Endothelial cell of umbilical vein (primary cell): ENCODE results near the gene PLXNA4. TPM values are rescaled to one million over a fixed set of nuclear protein-coding genes. Genes with fewer than 3 reads are reported as not detected.

Source experiments
- BruUV-seq: library from RNA; stranded (reverse); fragments of 400-500 nt; replicated peaks from 2 replicates; lab custom pipeline; 2021; lab: Mats Ljungman, UMichigan
- CTCF ChIA-PET: fragments of 300-600, 350-600 bp; sonication (Branson Sonifier 250); formaldehyde crosslinking; loops from one replicate; lab custom pipeline; 2021; ENCODE audit warnings: antibody characterized with exemption, inconsistent platforms; lab: Charles Lee
- POLR2A ChIA-PET: fragments of 300-600, 350-600 bp; sonication (Branson Sonifier 250); formaldehyde crosslinking; loops from one replicate; lab custom pipeline; 2021; ENCODE audit warnings: antibody characterized with exemption, inconsistent platforms; lab: Charles Lee
- DNase-seq: peaks from one replicate; pipeline ENCODE4 v3.0.0-alpha.2; 2011; ENCODE audit warnings: low read depth, low spot score
- FAIRE-seq: peaks from 2 replicates; lab custom pipeline; 2011; peaks lifted over from hg19 to GRCh38; lab: Jason Lieb, UNC
- H2AFZ ChIP-seq: 2 replicates; pipeline ENCODE4 v1.6.0; 2012; ENCODE audit warnings: low read depth, low read length, control low read depth, inconsistent platforms
- H3K27ac ChIP-seq: 2 replicates; pipeline ENCODE4 v1.5.1; 2011; ENCODE audit warnings: low read depth, mild to moderate bottlenecking, control low read depth, low read length, moderate library complexity; ENCODE audit not compliant: insufficient read depth
- H3K27me3 ChIP-seq, 2 experiments: 2 replicates each; pipeline versions ENCODE4 v1.6.0 to v1.6.1; 2011; ENCODE audit warnings: low read length in 2 of 2, mixed read lengths in 1 of 2; ENCODE audit not compliant: control insufficient read depth in 2 of 2, insufficient read depth in 2 of 2
- H3K36me3 ChIP-seq, 2 experiments: 2 replicates in 1 of 2; 3 replicates in 1 of 2; pipeline ENCODE4 v1.5.1; 2011; ENCODE audit warnings: low read length in 2 of 2, mild to moderate bottlenecking in 1 of 2, moderate library complexity in 1 of 2; ENCODE audit not compliant: control insufficient read depth in 2 of 2, insufficient read depth in 2 of 2; ENCODE audit errors: extremely low read depth in 1 of 2
- H3K4me1 ChIP-seq: 3 replicates; pipeline ENCODE4 v1.5.1; 2011; ENCODE audit warnings: mild to moderate bottlenecking, low read length; ENCODE audit not compliant: control insufficient read depth, insufficient read depth; ENCODE audit errors: extremely low read depth
- H3K4me2 ChIP-seq: 2 replicates; pipeline ENCODE4 v1.6.1; 2011; ENCODE audit warnings: low read length, control low read depth, mixed read lengths; ENCODE audit not compliant: insufficient read depth
- H3K4me3 ChIP-seq, 3 experiments: fragments of 200-600 bp in 1 of 3; sonication (generic), shearing (Covaris generic) in 1 of 3; replicated peaks in 1 of 3; 2 replicates each; pipeline ENCODE4 v1.5.1; 2011 to 2016; ENCODE audit warnings: control low read depth in 3 of 3, low read length in 3 of 3, mild to moderate bottlenecking in 2 of 3, inconsistent platforms in 1 of 3, low read depth in 1 of 3, moderate library complexity in 1 of 3; ENCODE audit not compliant: insufficient read depth in 1 of 3
- H3K79me2 ChIP-seq: 2 replicates; pipeline ENCODE4 v1.6.0; 2012; ENCODE audit warnings: low read length, inconsistent platforms; ENCODE audit not compliant: control insufficient read depth, insufficient read depth
- H3K9ac ChIP-seq: replicated peaks from 2 replicates; pipeline ENCODE3; 2011; ENCODE audit warnings: low read length, control low read depth; ENCODE audit not compliant: insufficient read depth; ENCODE audit errors: extremely low read depth
- H3K9me1 ChIP-seq: replicated peaks from 3 replicates; pipeline ENCODE4 v1.6.0; 2011; ENCODE audit warnings: mild to moderate bottlenecking, low read length; ENCODE audit not compliant: control insufficient read depth, insufficient read depth; ENCODE audit errors: extremely low read depth
- H3K9me3 ChIP-seq: replicated peaks from 2 replicates; pipeline ENCODE4 v1.5.1; 2012; ENCODE audit warnings: low read length, inconsistent platforms; ENCODE audit not compliant: control insufficient read depth, insufficient read depth
- H4K20me1 ChIP-seq: replicated peaks from 2 replicates; pipeline ENCODE3; 2011; ENCODE audit warnings: mild to moderate bottlenecking, low read length; ENCODE audit not compliant: control insufficient read depth, insufficient read depth; ENCODE audit errors: extremely low read depth
- EZH2 ChIP-seq: IDR thresholded peaks from 2 replicates; pipeline ENCODE4 v1.6.1; 2012; ENCODE audit warnings: borderline replicate concordance, low read depth, mild to moderate bottlenecking, moderate library complexity, low read length, inconsistent platforms; ENCODE audit not compliant: severe bottlenecking
- FOS ChIP-seq: IDR thresholded peaks from 2 replicates; pipeline ENCODE4 v1.6.1; 2011; ENCODE audit warnings: mild to moderate bottlenecking, low read length, moderate library complexity, borderline replicate concordance; ENCODE audit not compliant: insufficient read depth
- GATA2 ChIP-seq: IDR thresholded peaks from 2 replicates; pipeline ENCODE4 v1.7.0; 2011; ENCODE audit warnings: low read depth, mild to moderate bottlenecking, moderate library complexity, mixed read lengths, low read length; ENCODE audit not compliant: insufficient read length, insufficient read depth
- JUN ChIP-seq: IDR thresholded peaks from 2 replicates; pipeline ENCODE4 v1.6.1; 2011; ENCODE audit warnings: borderline replicate concordance, low read depth; ENCODE audit not compliant: insufficient read length, insufficient read depth
- MYC ChIP-seq: IDR thresholded peaks from one replicate; pipeline ENCODE4 v1.6.1; 2011; ENCODE audit warnings: mild to moderate bottlenecking, low read depth, low read length
- POLR2A ChIP-seq: IDR thresholded peaks from 2 replicates; pipeline ENCODE4 v1.6.1; 2012; ENCODE audit warnings: low read depth, mild to moderate bottlenecking, control low read depth, low read length
- POLR2AphosphoS5 ChIP-seq: IDR thresholded peaks from 2 replicates; pipeline ENCODE4 v1.6.1; 2012; ENCODE audit warnings: low read depth, mild to moderate bottlenecking, control low read depth, low read length, moderate library complexity; ENCODE audit not compliant: insufficient read depth
- dilution Hi-C: fragments of 300-500 bp; cut with MboI; formaldehyde crosslinking; loops from one replicate; pipeline ENCODE4 v1.15.0; 2019; ENCODE audit warnings: low sequenced_read_pairs; ENCODE audit not compliant: extremely low pct_ligation_motif_present
- intact Hi-C: fragments of 100-400 bp; cut with micrococcal nuclease; formaldehyde crosslinking; loops from one replicate; pipeline ENCODE4 v1.10.0; 2022
- polyA plus RNA-seq, 4 experiments: library from polyadenylated mRNA; depleted of rRNA in 3 of 4; stranded (reverse) in 3 of 4; unstranded in 1 of 4; fragments of >200 nt; gene quantifications; 2 replicates each; pipeline versions ENCODE4 v1.2.1 to v1.2.3, GENCODE V29; 2011 to 2012; ENCODE audit warnings: missing spikeins in 1 of 4
- total RNA-seq: library from RNA; stranded (reverse); gene quantifications from 2 replicates; pipeline ENCODE4 v1.2.3, GENCODE V29; 2021
- TF ChIP-seq, protein P1 (sequence below), 2 donors: IDR thresholded peaks; 1 replicate in 1 of 2; 2 replicates in 1 of 2; pipeline ENCODE4 v1.5.1; 2011; ENCODE audit warnings: low read length in 2 of 2, mild to moderate bottlenecking in 2 of 2, moderate library complexity in 2 of 2, control low read depth in 1 of 2, inconsistent platforms in 1 of 2, low read depth in 1 of 2; ENCODE audit not compliant: insufficient read depth in 1 of 2; ENCODE audit errors: extremely low read depth in 1 of 2
- TF ChIP-seq, protein P2 (sequence below): IDR thresholded peaks from 2 replicates; pipeline ENCODE4 v1.6.1; 2011; ENCODE audit not compliant: insufficient read depth, insufficient read length

The PLXNA4 gene
- total and polyA plus RNA-seq, 2 donors (not counting 3 experiments of a cell fraction or from before 2014, with no cell fraction given): 12.1 to 20.4 TPM

DNA sequence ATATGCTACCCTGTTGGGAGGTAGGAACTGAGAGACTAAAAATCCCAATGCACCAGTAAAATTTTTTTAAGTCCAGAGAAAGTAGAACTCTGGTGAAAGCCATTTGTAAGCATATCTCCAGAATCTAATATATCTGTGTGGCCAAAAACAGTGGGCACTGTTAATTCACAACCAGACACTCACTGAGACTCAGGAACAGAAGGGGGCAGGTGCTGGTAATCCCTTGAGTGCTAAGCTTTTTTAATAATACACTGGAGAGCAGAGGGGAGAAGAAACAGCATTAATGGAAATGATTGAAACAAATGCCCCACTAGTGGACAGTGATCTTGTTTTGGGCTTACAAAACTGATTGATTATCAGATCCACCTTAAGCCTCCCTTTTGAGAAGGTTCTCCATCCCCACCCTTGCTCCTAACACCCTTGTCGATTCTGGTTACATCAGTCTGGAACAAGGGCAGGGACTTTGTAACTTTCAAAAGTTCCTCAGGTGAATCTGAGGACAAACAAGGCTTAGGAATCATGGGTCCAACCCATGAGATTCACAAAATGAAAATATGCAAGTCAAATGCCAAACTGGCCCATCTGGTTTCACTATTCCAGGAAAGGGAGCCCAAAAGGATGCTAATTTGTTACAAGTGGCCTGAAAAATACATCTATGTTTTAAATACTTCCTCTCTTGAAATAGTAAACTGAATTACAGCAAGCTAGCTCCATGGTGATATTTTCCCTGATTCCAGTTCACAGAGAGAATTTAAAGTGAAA, 29.7 kb downstream of the PLXNA4 start:
- Histone ChIP-seq H3K4me2 (no peak overlapping the region), H2AFZ (no peak overlapping the region), H3K4me1 (peaks cover 11% of the 10 kb centered on the region), H3K9me1 (no peaks in the 10 kb centered on the region), H3K9me3 (no peaks in the 10 kb centered on the region), H3K4me3 (no peak overlapping the region), H3K79me2 (no peaks in the 10 kb centered on the region), H3K27me3 (no peaks in the 10 kb centered on the region), H3K9ac (no peak overlapping the region), H4K20me1 (no peaks in the 10 kb centered on the region), H3K36me3 (peaks cover 0 to 4% of the 10 kb centered on the region in 2 experiments), H3K27ac (no peak overlapping the region)
- BruUV-seq: no TSS peak
- CTCF ChIA-PET: no interaction called here
- no peak for TF ChIP-seq POLR2A
- no peak for TF ChIP-seq POLR2AphosphoS5
- no peak for TF ChIP-seq MYC
- TF ChIP-seq, protein P1, sequence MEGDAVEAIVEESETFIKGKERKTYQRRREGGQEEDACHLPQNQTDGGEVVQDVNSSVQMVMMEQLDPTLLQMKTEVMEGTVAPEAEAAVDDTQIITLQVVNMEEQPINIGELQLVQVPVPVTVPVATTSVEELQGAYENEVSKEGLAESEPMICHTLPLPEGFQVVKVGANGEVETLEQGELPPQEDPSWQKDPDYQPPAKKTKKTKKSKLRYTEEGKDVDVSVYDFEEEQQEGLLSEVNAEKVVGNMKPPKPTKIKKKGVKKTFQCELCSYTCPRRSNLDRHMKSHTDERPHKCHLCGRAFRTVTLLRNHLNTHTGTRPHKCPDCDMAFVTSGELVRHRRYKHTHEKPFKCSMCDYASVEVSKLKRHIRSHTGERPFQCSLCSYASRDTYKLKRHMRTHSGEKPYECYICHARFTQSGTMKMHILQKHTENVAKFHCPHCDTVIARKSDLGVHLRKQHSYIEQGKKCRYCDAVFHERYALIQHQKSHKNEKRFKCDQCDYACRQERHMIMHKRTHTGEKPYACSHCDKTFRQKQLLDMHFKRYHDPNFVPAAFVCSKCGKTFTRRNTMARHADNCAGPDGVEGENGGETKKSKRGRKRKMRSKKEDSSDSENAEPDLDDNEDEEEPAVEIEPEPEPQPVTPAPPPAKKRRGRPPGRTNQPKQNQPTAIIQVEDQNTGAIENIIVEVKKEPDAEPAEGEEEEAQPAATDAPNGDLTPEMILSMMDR (IDR thresholded peaks at IDR 0.05; ENCODE audit: extremely low read depth in 1 of 2, insufficient read depth in 1 of 2, low read depth in 1 of 2, low read length in 2 of 2): no peak
- no peak for TF ChIP-seq JUN
- TF ChIP-seq, protein P2, sequence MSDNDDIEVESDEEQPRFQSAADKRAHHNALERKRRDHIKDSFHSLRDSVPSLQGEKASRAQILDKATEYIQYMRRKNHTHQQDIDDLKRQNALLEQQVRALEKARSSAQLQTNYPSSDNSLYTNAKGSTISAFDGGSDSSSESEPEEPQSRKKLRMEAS: no peak
- no peak for TF ChIP-seq GATA2
- no peak for TF ChIP-seq FOS
- no peak for TF ChIP-seq EZH2
- intact Hi-C loops (no loop called here), dilution Hi-C loops (no loop called here)
- FAIRE-seq: no peak
- no peak for DNase-seq
- POLR2A ChIA-PET: no interaction called here
